8988T (cell line): ENCODE data around the gene ZFAND3.
"Not testable (repeated sequence)": the region's sequence is repeated elsewhere in the genome, so short reads cannot be mapped to it uniquely, and the experiment has no call there.

Experiments
- DNase-seq: peaks from one replicate; pipeline ENCODE4 v3.0.0; 2011

Gene ZFAND3

GRCh38 chr6:37974943-37975342 lies 155.4 kb downstream of the ZFAND3 start:
- DNase-seq = no peak

- DNase-seq = no peak
Observed at GRCh38 chr6:37977715-37978114, 158.2 kb downstream of the ZFAND3 start.

GRCh38 chr6:37979392-37980221 lies 160.1 kb downstream of the ZFAND3 start:
- no peak for DNase-seq

- DNase-seq = no peak
Observed at GRCh38 chr6:37980222-37980595, 160.7 kb downstream of the ZFAND3 start.

- no peak for DNase-seq
Observed at GRCh38 chr6:37981626-37982025, 162.1 kb downstream of the ZFAND3 start.

- DNase-seq = no peak
Observed at GRCh38 chr6:37982317-37982716, 162.8 kb downstream of the ZFAND3 start.

- DNase-seq = no peak
Observed at GRCh38 chr6:37983720-37984501, 164.4 kb downstream of the ZFAND3 start.

GRCh38 chr6:37984578-37984977 lies 165.1 kb downstream of the ZFAND3 start:
- no peak for DNase-seq

GRCh38 chr6:37985355-37985754 lies 165.8 kb downstream of the ZFAND3 start:
- no peak for DNase-seq

GRCh38 chr6:37987018-37987417 lies 167.5 kb downstream of the ZFAND3 start:
- no peak for DNase-seq

- DNase-seq = no peak
Observed at GRCh38 chr6:37987559-37987958, 168.0 kb downstream of the ZFAND3 start.

- DNase-seq = no peak
Observed at GRCh38 chr6:37988127-37988526, 168.6 kb downstream of the ZFAND3 start.

GRCh38 chr6:37988696-37989095 lies 169.2 kb downstream of the ZFAND3 start:
- no peak for DNase-seq

GRCh38 chr6:37990762-37991525 lies 171.4 kb downstream of the ZFAND3 start:
- DNase-seq = peak; percentile 35

GRCh38 chr6:37992749-37993148 lies 173.2 kb downstream of the ZFAND3 start:
- no peak for DNase-seq

GRCh38 chr6:37993194-37993593 lies 173.7 kb downstream of the ZFAND3 start:
- DNase-seq = not testable (repeated sequence)

- no peak for DNase-seq
Observed at GRCh38 chr6:37993596-37993995, 174.1 kb downstream of the ZFAND3 start.

- DNase-seq = no peak
Observed at GRCh38 chr6:37994223-37994622, 174.7 kb downstream of the ZFAND3 start.

GRCh38 chr6:37998366-37998765 lies 178.8 kb downstream of the ZFAND3 start:
- no peak for DNase-seq

GRCh38 chr6:38001386-38001785 lies 181.9 kb downstream of the ZFAND3 start:
- DNase-seq = no peak

- no peak for DNase-seq
Observed at GRCh38 chr6:38004908-38005307, 185.4 kb downstream of the ZFAND3 start.

GRCh38 chr6:38011937-38012336 lies 192.4 kb downstream of the ZFAND3 start:
- no peak for DNase-seq

- DNase-seq = no peak
Observed at GRCh38 chr6:38012573-38012972, 193.0 kb downstream of the ZFAND3 start.
